ENCODE data around the gene NSUN3.

NSUN3 gene

GRCh38 chr3:94176988-94177745 lies 114.3 kb downstream of the NSUN3 start:
- in situ Hi-C loops (cut with MboI; ENCODE audit: low sequenced_read_pairs): no loop called here
